PC-9 (cell line): ENCODE data around the gene S100B.

Source experiments
- EZH2 ChIP-seq: fragments of 200-600 bp; sonication (generic); IDR thresholded peaks from 2 replicates; pipeline ENCODE4 v1.8.0; 2017; ENCODE audit warnings: antibody characterized with exemption, low read depth
- TF ChIP-seq, protein P1 (sequence below): fragments of 200-600 bp; sonication (generic); conservative IDR thresholded peaks from 2 replicates; pipeline ENCODE4 v1.6.1; 2017; ENCODE audit warnings: mixed run types, antibody characterized with exemption, mild to moderate bottlenecking, moderate library complexity

DNA sequence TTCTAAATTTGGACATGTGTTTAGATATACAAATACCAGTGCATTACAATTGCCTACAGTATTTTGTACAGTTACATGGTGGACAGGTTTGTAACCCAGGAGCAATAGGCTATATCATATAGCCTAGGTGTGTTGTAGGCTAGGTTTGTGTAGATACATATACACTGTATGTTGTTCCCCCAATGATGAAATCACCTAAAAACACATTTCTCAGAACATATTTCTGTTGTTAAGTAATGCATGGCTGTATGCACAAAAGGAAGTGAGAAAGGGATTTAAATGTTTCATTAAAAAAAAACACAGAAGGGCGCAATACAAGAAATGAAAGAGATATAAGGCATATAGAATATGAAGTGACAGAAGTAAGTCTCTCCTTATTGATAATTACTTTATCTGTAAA lies 32.0 kb downstream of the S100B start:
- TF ChIP-seq, protein P1, sequence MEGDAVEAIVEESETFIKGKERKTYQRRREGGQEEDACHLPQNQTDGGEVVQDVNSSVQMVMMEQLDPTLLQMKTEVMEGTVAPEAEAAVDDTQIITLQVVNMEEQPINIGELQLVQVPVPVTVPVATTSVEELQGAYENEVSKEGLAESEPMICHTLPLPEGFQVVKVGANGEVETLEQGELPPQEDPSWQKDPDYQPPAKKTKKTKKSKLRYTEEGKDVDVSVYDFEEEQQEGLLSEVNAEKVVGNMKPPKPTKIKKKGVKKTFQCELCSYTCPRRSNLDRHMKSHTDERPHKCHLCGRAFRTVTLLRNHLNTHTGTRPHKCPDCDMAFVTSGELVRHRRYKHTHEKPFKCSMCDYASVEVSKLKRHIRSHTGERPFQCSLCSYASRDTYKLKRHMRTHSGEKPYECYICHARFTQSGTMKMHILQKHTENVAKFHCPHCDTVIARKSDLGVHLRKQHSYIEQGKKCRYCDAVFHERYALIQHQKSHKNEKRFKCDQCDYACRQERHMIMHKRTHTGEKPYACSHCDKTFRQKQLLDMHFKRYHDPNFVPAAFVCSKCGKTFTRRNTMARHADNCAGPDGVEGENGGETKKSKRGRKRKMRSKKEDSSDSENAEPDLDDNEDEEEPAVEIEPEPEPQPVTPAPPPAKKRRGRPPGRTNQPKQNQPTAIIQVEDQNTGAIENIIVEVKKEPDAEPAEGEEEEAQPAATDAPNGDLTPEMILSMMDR, result no peak
- no peak for TF ChIP-seq EZH2
